ENCODE measurements around the gene CD68.

GRCh38 chr17:7626307-7626706 is 46.9 kb downstream of the CD68 start:
- TF ChIP-seq SPI1 (IDR thresholded peaks at IDR 0.05; ENCODE audit: borderline replicate concordance, low read depth) (no peak), GABPA (IDR thresholded peaks at IDR 0.05; ENCODE audit: low read depth) (no peak), POLR2AphosphoS5 (IDR thresholded peaks at IDR 0.05; ENCODE audit: low read depth) (no peak)
- TF ChIP-seq, protein P1, sequence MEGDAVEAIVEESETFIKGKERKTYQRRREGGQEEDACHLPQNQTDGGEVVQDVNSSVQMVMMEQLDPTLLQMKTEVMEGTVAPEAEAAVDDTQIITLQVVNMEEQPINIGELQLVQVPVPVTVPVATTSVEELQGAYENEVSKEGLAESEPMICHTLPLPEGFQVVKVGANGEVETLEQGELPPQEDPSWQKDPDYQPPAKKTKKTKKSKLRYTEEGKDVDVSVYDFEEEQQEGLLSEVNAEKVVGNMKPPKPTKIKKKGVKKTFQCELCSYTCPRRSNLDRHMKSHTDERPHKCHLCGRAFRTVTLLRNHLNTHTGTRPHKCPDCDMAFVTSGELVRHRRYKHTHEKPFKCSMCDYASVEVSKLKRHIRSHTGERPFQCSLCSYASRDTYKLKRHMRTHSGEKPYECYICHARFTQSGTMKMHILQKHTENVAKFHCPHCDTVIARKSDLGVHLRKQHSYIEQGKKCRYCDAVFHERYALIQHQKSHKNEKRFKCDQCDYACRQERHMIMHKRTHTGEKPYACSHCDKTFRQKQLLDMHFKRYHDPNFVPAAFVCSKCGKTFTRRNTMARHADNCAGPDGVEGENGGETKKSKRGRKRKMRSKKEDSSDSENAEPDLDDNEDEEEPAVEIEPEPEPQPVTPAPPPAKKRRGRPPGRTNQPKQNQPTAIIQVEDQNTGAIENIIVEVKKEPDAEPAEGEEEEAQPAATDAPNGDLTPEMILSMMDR (IDR thresholded peaks at IDR 0.05; ENCODE audit: insufficient read depth, low read length): no peak
- TF ChIP-seq, protein P2, sequence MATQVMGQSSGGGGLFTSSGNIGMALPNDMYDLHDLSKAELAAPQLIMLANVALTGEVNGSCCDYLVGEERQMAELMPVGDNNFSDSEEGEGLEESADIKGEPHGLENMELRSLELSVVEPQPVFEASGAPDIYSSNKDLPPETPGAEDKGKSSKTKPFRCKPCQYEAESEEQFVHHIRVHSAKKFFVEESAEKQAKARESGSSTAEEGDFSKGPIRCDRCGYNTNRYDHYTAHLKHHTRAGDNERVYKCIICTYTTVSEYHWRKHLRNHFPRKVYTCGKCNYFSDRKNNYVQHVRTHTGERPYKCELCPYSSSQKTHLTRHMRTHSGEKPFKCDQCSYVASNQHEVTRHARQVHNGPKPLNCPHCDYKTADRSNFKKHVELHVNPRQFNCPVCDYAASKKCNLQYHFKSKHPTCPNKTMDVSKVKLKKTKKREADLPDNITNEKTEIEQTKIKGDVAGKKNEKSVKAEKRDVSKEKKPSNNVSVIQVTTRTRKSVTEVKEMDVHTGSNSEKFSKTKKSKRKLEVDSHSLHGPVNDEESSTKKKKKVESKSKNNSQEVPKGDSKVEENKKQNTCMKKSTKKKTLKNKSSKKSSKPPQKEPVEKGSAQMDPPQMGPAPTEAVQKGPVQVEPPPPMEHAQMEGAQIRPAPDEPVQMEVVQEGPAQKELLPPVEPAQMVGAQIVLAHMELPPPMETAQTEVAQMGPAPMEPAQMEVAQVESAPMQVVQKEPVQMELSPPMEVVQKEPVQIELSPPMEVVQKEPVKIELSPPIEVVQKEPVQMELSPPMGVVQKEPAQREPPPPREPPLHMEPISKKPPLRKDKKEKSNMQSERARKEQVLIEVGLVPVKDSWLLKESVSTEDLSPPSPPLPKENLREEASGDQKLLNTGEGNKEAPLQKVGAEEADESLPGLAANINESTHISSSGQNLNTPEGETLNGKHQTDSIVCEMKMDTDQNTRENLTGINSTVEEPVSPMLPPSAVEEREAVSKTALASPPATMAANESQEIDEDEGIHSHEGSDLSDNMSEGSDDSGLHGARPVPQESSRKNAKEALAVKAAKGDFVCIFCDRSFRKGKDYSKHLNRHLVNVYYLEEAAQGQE (IDR thresholded peaks at IDR 0.05; ENCODE audit: insufficient replicate concordance, low read depth): no peak

Data from HL-60 (cell line).